ENCODE results near the gene EYA2. TPM values are rescaled to one million over a fixed set of nuclear protein-coding genes. Genes with fewer than 3 reads are reported as not detected.

The EYA2 gene
- total and polyA plus RNA-seq, 2 of the 4 experiments (the other 2 are of a cell fraction) = 2.3 to 5.4 TPM

GRCh38 chr20:47004179-47004578, 109.5 kb downstream of the EYA2 start:
- DNase-seq = no peak
- H3K56ac ChIP-seq (ENCODE audit: extremely low read depth, insufficient read depth, low read length) = no peak overlapping the region
- H3K9me1 ChIP-seq (ENCODE audit: insufficient read depth, low read length) = peaks cover 8% of the 10 kb centered on the region; the same call in 1 of the 2 replicates
- intact Hi-C loops (cut with micrococcal nuclease) = no loop called here
- ATAC-seq (ENCODE audit: low read depth) = no peak
- H3K23ac ChIP-seq (ENCODE audit: low read depth, low read length) = no peak overlapping the region
- no peak overlapping the region for H3K4me3 ChIP-seq (ENCODE audit: insufficient read depth, low read depth, low read length)
- H2AK9ac ChIP-seq (replicated peaks; ENCODE audit: low read depth, low read length, poor library complexity) = no peak overlapping the region
- H2AFZ ChIP-seq (replicated peaks; ENCODE audit: low read length, poor library complexity) = no peak overlapping the region
- TF ChIP-seq CEBPB (IDR thresholded peaks at IDR 0.05; ENCODE audit: low read depth, low read length) (no peak), MAFK (IDR thresholded peaks at IDR 0.05; ENCODE audit: low read depth, low read length) (no peak), MXI1 (IDR thresholded peaks at IDR 0.05; ENCODE audit: borderline replicate concordance, low read depth, low read length) (no peak), MAZ (IDR thresholded peaks at IDR 0.05; ENCODE audit: borderline replicate concordance, low read depth, low read length) (no peak), RFX5 (IDR thresholded peaks at IDR 0.05; ENCODE audit: low read depth, low read length) (no peak), SMC3 (IDR thresholded peaks at IDR 0.05; ENCODE audit: low read depth, low read length) (no peak), FOS (IDR thresholded peaks at IDR 0.05; ENCODE audit: low read depth, low read length) (no peak), BHLHE40 (IDR thresholded peaks at IDR 0.05; ENCODE audit: low read depth, low read length) (no peak)
- no peaks in the 10 kb centered on the region for H3K79me1 ChIP-seq (ENCODE audit: low read depth in 1 of 2, low read length in 2 of 2)
- WGBS, 2 experiments (ENCODE audit: extremely low coverage in 2 of 2, insufficient read length in 1 of 2) = no CpG with 5 or more reads among the region's 4 CpGs
- H2BK120ac ChIP-seq (ENCODE audit: low read depth, low read length) = no peak overlapping the region
- no peak overlapping the region for H3K9ac ChIP-seq (ENCODE audit: low read depth, low read length)
- peaks cover 2% of the 10 kb centered on the region; the same call in 1 of the 2 replicates for H3K9me3 ChIP-seq (ENCODE audit: control insufficient read depth, insufficient read depth, low read length)
- no peak overlapping the region for H2BK20ac ChIP-seq (ENCODE audit: low read depth, low read length)
- H2AK5ac ChIP-seq (ENCODE audit: low read depth, low read length) = no peak overlapping the region
- dilution Hi-C loops (cut with HindIII; ENCODE audit: low sequenced_read_pairs, unreplicated experiment) = no loop called here
- no peak overlapping the region for H2BK15ac ChIP-seq (ENCODE audit: low read depth, low read length)
- no peak overlapping the region for H3K14ac ChIP-seq (replicated peaks; ENCODE audit: low read depth, low read length)
- no peak overlapping the region for H4K91ac ChIP-seq (ENCODE audit: insufficient read depth, low read depth, low read length)
- ChIA-PET CTCF (no interaction called here), POLR2A (ENCODE audit: unreplicated experiment) (no interaction called here)
- no peak overlapping the region for H4K8ac ChIP-seq (ENCODE audit: low read depth in 2 of 2, low read length in 2 of 2)
- in situ Hi-C loops (cut with MboI; ENCODE audit: low sequenced_read_pairs) = loop anchor here (25.0 kb wide), 1 partner anchor 242 kb away; no protein-coding TSS in a partner anchor
- no TSS peak for BruUV-seq (replicated peaks)
- H2BK5ac ChIP-seq (ENCODE audit: low read depth, low read length, poor library complexity, severe bottlenecking) = no peak overlapping the region
- H4K20me1 ChIP-seq (ENCODE audit: insufficient read depth, low read length) = no peaks in the 10 kb centered on the region; the same call in 1 of the 2 replicates
- no peaks in the 10 kb centered on the region for H3K4me1 ChIP-seq (ENCODE audit: control insufficient read depth, insufficient read depth, low read length)
- no peak overlapping the region for H3K18ac ChIP-seq (ENCODE audit: low read depth, low read length)
- H3K4ac ChIP-seq (ENCODE audit: low read depth, low read length) = no peak overlapping the region
- H4K5ac ChIP-seq (ENCODE audit: low read depth, low read length) = no peak overlapping the region
- H3K27me3 ChIP-seq (ENCODE audit: control insufficient read depth, insufficient read depth, low read length) = no peaks in the 10 kb centered on the region
- H3K27ac ChIP-seq (ENCODE audit: insufficient read depth, low read length) = no peak overlapping the region
- H3K36me3 ChIP-seq (ENCODE audit: control insufficient read depth, insufficient read depth, low read length) = peaks cover 2% of the 10 kb centered on the region; the same call in 1 of the 2 replicates
- H3K4me2 ChIP-seq (ENCODE audit: low read depth, low read length) = no peak overlapping the region

Measured in IMR-90 (cell line).